GM18858 (cell line): ENCODE measurements around the gene SNTA1.
"Not testable (repeated sequence)": the region's sequence is repeated elsewhere in the genome, so short reads cannot be mapped to it uniquely, and the experiment has no call there.

Source experiments
- ATAC-seq: cut with Tn5 transposase; IDR thresholded peaks from one replicate; pipeline ENCODE4 v1.9.1; 2021; ENCODE audit not compliant: unreplicated experiment

Gene SNTA1

GRCh38 chr20:33466303-33466646, 22.7 kb upstream of the SNTA1 start:
- no peak for ATAC-seq

- no peak for ATAC-seq
Measured at GRCh38 chr20:33465481-33466302, 22.1 kb upstream of the SNTA1 start.

- ATAC-seq: not testable (repeated sequence)
Measured at GRCh38 chr20:33464759-33465158, 21.2 kb upstream of the SNTA1 start.

GRCh38 chr20:33463332-33464101, 20.0 kb upstream of the SNTA1 start:
- ATAC-seq: no peak

GRCh38 chr20:33460711-33461110, 17.1 kb upstream of the SNTA1 start:
- no peak for ATAC-seq

GRCh38 chr20:33459599-33459998, 16.0 kb upstream of the SNTA1 start:
- no peak for ATAC-seq

- peak; percentile 44 for ATAC-seq
Measured at GRCh38 chr20:33456916-33457642, 13.5 kb upstream of the SNTA1 start.

GRCh38 chr20:33450867-33451266, 7.3 kb upstream of the SNTA1 start:
- ATAC-seq: no peak

GRCh38 chr20:33445881-33446625, 2.5 kb upstream of the SNTA1 start:
- ATAC-seq: no peak

- no peak for ATAC-seq
Measured at GRCh38 chr20:33444797-33445560, 1.4 kb upstream of the SNTA1 start.

GRCh38 chr20:33443006-33443511, 504 bp downstream of the SNTA1 start:
- ATAC-seq: no peak

GRCh38 chr20:33442136-33443005, 1.2 kb downstream of the SNTA1 start:
- ATAC-seq: no peak

- no peak for ATAC-seq
Measured at GRCh38 chr20:33441142-33441955, 2.2 kb downstream of the SNTA1 start.

GRCh38 chr20:33440562-33440961, 3.0 kb downstream of the SNTA1 start:
- ATAC-seq: not testable (repeated sequence)

GRCh38 chr20:33438481-33438880, 5.1 kb downstream of the SNTA1 start:
- no peak for ATAC-seq

- no peak for ATAC-seq
Measured at GRCh38 chr20:33437141-33437911, 6.2 kb downstream of the SNTA1 start.

GRCh38 chr20:33434434-33434833, 9.1 kb downstream of the SNTA1 start:
- ATAC-seq: no peak
